Neural cell (in vitro differentiated cells): Measurements from ENCODE around the gene DZIP1L.

ENCODE experiments used
- MXI1 ChIP-seq: fragments of 450-650 bp; conservative IDR thresholded peaks from 2 replicates; pipeline ENCODE4 v1.6.1; 2014; ENCODE audit warnings: antibody characterized with exemption, mild to moderate bottlenecking; ENCODE audit not compliant: poor library complexity, severe bottlenecking
- POLR2AphosphoS5 ChIP-seq: IDR thresholded peaks from 2 replicates; pipeline ENCODE4 v1.6.1; 2012
- RAD21 ChIP-seq: fragments of 450-650 bp; conservative IDR thresholded peaks from 2 replicates; pipeline ENCODE4 v1.6.1; 2014; ENCODE audit warnings: antibody characterized with exemption, mild to moderate bottlenecking, moderate library complexity
- TF ChIP-seq, protein P1 (sequence below): fragments of 450-650 bp; IDR thresholded peaks from 2 replicates; pipeline ENCODE4 v1.5.1; 2014; ENCODE audit warnings: antibody characterized with exemption, mild to moderate bottlenecking, moderate library complexity; ENCODE audit not compliant: poor library complexity, severe bottlenecking

DNA sequence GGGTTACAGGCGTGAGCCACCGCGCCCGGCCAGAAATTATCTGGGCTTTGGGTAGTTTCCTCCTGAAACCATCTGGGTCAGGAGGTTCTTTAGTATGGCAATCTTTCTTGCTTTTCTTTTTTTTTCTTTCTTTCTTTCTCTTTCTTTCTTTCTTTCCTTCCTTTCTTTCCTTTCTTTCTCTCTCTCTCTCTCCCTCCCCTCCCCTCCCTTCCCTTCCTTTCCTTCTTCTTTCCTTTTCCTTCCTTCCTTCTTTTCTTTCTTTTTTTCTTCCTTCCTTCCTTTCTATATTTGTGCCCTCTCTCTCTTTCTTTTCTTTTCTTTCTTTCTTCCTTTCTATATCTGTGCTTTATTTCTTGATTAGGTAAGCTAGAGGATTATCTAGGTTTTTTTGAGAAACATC, 42.3 kb upstream of the DZIP1L start:
- TF ChIP-seq RAD21 (no peak), MXI1 (no peak), POLR2AphosphoS5 (no peak)
- TF ChIP-seq, protein P1, sequence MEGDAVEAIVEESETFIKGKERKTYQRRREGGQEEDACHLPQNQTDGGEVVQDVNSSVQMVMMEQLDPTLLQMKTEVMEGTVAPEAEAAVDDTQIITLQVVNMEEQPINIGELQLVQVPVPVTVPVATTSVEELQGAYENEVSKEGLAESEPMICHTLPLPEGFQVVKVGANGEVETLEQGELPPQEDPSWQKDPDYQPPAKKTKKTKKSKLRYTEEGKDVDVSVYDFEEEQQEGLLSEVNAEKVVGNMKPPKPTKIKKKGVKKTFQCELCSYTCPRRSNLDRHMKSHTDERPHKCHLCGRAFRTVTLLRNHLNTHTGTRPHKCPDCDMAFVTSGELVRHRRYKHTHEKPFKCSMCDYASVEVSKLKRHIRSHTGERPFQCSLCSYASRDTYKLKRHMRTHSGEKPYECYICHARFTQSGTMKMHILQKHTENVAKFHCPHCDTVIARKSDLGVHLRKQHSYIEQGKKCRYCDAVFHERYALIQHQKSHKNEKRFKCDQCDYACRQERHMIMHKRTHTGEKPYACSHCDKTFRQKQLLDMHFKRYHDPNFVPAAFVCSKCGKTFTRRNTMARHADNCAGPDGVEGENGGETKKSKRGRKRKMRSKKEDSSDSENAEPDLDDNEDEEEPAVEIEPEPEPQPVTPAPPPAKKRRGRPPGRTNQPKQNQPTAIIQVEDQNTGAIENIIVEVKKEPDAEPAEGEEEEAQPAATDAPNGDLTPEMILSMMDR = no peak
